HG02938 (cell line): ENCODE measurements around the gene FAM78B.
A peak's percentile ranks its signal among the peaks of the same experiment; 100 is the strongest.

ENCODE experiments used
- ATAC-seq: cut with Tn5 transposase; IDR thresholded peaks from one replicate; pipeline ENCODE4 v1.9.1; 2021; ENCODE audit warnings: mild to moderate bottlenecking, moderate library complexity; ENCODE audit not compliant: unreplicated experiment

FAM78B gene

DNA sequence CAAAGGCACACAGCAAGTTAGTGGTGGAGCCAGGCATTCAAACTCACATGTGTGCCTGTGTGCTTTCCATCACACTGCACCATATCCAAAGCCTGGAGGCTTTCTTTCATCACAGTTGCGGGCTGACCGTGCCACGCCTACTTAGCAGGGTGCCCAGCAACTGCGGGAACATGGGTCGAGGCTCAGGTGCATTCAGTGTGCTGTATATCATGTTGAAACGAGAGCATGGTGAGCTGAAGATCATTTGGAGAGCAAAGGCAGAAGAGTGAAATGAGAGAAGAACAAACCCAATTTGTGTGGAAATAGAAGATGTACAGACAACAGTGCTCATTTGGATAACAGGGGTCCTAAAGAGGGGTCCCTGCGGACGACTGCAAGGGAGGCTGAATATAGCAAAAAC is 46.5 kb downstream of the FAM78B start:
- no peak for ATAC-seq

GRCh38 chr1:166119471-166119965 is 47.3 kb downstream of the FAM78B start:
- no peak for ATAC-seq

GRCh38 chr1:166117776-166118175 is 49.0 kb downstream of the FAM78B start:
- ATAC-seq: no peak

GRCh38 chr1:166116026-166116425 is 50.8 kb downstream of the FAM78B start:
- ATAC-seq: no peak

DNA sequence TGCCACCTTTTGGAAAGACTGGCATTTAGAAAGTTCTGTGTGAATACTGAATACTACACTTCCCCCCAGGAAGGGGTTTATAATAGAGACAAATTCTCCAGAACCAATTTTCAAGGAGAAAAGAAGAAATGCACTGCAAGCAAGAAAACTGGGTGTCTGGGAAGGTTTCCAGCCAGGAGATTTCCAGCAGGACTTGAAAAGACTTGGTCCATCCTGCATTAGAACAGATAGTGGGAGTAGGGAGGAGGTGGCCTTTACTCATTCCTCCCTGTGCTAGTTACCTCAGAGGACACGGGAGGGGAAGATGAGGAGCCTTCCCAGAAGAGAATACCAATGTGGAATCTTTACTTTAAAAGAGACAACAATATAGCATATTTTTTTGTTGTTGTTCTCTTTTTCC is 52.4 kb downstream of the FAM78B start:
- no peak for ATAC-seq

DNA sequence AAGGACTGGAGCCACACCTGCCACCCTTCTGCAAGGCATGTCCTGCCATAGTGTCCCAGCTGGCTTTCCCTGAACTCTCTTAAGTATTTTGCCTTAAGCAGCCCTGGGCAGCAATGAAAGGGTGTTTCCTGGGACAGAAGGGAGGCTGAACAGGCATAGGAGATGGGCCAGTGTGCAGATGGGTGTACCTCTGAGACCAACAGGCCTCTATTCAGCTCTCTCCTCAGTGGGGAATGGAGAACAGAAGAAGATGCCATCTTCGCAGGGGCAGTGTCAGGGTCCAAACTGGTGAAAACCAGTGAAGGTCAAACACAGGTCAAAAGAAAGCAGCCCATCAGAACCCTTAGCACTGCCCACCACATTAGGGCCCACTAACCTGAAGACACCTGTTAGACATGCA is 53.2 kb downstream of the FAM78B start:
- ATAC-seq: no peak

DNA sequence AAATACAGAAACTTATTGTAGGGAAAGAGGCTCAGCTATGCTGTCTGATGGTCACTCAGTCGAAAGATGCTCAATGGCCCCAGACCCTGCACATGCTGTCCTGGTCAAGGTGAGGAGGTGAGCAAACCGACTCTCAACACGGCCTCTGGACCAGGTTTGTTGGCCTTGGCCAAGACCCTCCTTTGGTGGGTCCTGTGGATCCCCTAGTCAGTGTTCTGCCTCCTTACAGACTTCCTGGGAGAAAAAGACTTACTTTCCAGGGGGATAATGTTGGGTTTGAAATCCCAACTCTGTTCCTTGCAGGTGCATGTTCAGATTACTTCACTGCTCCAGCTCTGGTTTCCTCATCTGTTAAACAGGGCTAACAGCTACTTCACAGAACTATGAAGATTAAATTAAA is 53.8 kb downstream of the FAM78B start:
- no peak for ATAC-seq

- no peak for ATAC-seq
Measured at GRCh38 chr1:166112425-166112824, 54.4 kb downstream of the FAM78B start.

DNA sequence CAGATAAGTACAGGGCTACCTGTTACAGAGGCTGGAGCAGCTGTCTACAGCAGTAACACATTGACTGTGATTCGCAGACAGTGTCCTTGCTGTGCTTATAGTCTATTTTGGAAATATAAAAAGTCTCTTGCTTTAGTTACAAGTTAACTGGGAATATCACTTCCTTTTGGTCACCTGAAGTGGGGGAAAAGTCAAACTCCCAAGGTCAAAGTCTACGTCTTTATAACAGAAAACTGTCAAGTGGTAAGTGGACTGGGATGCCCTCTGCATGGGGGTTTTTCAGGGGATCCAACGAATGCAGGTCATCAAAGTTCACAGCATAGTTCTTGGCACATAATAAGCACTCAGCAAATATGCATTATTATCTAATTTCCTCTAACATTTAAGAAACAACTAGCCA is 55.4 kb downstream of the FAM78B start:
- ATAC-seq: no peak

DNA sequence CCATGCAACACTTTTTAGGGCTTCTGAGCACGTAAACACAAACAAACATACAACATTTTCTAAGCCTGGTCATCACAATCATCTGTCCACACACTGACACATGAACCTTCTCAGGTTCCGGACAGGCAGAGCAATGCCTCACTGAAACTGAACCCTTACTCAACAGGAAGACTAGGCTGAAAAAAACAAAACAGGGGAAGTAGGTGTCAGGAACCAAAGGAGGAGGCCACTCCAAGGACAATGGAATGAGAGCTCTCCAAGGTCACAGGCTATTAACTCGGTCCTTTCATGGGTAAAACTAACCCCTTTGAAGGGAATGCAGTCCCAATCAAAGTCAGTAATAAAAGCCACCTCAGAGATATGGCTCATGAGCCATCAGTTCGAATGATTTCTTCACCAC is 76.6 kb downstream of the FAM78B start:
- no peak for ATAC-seq

DNA sequence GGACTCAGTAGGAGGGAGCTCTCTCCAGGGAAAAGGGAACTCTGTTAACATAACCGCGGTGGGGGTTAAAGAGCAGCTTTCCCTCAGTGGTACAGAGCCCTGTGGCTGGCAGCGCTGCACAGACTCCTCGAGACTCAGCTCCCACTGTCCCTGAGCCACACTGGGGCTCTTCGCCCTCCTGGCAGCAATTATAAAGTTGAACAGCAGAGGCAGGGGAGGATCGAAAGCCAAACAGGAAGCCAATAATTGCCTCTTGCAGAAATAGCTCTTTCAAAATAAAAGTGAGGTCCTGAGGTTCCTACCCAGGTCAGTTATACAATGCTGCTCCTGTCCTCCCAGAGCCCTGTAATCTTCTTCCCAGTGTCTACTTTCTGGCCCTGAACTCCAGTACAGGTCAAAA is 77.0 kb downstream of the FAM78B start:
- ATAC-seq: peak; percentile 82

- ATAC-seq: no peak
Measured at GRCh38 chr1:166088572-166088955, 78.2 kb downstream of the FAM78B start.

DNA sequence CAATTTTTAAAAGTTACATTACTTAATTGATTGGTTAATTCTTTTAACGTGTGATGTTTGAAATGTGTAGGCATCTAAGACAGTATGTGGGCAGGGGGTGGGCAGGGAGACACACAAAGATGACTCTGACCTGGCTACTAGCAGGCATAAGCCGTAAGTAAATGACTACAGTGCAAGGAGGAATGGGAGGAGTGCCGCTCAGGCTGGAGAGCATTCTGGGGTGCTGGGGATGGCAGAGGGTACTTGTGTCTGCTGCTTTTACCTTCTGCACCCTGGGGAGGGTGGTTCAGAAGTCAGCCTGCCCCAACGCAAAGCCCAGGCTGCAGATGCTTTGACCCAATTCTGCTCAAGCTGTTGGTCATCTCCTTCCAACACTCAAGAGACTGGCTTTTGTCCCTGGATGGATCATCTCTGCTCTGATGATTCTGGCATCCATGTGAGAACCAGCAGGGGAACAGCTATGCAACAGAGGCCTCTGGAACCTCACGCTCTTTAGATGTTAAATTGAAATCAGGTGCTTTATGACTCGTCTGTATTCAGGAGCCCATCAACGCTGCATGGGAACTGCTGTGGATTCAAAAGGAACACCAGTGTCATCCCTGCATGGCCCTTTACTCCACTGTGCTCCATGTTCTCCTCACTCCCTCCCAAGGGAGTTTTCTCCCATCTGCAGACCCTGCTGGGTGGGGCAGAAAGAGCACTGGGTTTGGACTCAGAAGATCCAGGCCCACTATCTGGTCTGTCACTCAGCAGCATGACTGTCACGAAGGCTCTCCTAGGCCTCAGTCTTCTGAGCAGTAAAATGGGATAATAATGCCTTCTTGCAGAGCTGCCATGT is 78.8 kb downstream of the FAM78B start:
- ATAC-seq: no peak

DNA sequence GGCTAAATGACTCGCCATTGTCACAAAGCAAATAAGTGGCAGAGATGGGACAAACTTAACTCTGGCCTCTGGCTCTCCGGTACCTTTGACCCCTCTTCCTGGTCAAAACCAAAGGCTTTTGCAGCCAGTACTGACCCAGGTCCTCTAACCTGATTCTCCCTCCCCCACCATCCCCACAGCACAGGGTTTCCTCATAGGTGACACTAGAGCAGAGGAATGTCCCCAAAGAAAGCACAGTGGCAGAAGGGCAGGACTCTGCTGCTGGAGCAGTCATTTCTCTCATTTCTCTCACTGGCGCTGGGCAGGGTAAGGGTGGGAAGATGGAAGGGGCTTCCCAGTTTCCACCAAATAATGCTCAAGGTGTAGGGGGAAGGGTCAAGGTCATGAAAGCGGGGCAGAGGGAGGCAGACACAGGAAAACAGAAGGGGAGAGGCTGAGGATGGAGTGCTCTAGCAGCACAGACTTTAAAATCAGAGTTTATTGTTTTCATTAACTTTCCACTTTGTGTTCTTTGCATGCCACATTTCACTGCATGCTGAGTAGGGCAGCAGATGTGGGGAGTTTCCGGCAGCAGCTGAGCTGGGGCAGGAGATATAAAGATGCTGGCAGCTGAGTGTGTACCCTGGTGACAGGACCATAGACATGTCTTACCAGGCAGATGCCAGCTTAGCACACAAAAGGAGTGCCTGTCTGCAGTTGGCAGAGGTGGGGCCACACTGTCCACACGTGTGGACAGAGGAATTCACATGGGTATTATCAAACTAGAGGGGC is 80.5 kb downstream of the FAM78B start:
- no peak for ATAC-seq

DNA sequence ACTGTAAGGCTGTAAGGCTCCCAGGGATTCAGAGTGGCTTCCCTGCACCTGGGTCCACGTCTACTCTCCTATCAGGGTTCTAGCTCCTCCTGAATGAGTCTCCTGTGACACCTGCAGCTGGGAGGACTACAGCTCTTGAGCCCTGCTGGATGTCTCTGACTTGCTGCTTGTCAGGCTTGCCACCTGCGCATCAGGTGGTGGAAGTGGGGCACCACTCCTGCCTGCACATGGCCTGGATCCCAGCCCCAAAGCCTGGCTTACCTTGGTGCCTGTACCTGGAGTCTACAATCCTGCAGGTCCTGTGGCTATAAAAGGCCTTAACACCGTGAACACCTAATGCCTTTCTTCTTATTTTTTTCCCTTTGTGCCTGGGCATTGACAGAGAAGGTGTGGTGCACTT is 82.2 kb downstream of the FAM78B start:
- no peak for ATAC-seq

DNA sequence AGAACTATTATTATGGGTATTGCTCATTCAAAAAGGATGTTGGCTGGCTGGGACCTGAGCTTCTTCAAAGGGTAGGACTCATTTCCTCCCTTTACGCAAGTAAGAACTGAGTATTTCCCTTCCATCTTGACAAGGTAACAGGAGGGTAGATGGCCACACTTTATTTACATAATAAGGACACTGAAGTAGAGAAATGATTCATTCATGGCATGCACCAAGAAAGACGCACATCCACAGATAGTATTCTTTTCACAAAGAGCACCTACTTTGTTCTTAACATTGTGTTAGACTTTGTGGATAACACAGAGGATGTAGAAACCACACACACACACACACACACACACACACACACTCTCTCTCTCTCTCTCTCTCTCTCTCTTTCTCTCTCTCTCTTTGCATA is 82.9 kb downstream of the FAM78B start:
- peak; percentile 81 for ATAC-seq

DNA sequence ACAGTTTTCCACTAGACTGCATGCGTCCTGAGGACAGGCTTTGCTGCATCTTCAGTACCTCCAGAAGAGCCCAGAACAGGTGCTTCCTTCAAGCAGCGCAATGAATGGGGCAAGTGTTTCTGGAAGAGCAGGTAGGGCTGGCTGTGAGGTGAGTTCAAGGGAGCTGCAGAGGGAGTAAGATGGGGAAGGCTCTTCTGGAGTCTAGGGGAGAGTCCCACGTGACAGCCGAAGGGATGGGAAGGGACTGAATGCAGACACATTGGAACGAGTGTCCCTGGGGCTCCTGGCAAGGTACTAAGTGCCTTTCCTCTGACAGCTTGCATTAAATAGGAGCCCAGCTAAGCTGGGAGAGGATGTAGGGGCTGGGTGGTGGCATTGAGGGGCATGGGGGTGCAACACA is 84.2 kb downstream of the FAM78B start:
- no peak for ATAC-seq

GRCh38 chr1:166080967-166081870 is 85.6 kb downstream of the FAM78B start:
- ATAC-seq: no peak

DNA sequence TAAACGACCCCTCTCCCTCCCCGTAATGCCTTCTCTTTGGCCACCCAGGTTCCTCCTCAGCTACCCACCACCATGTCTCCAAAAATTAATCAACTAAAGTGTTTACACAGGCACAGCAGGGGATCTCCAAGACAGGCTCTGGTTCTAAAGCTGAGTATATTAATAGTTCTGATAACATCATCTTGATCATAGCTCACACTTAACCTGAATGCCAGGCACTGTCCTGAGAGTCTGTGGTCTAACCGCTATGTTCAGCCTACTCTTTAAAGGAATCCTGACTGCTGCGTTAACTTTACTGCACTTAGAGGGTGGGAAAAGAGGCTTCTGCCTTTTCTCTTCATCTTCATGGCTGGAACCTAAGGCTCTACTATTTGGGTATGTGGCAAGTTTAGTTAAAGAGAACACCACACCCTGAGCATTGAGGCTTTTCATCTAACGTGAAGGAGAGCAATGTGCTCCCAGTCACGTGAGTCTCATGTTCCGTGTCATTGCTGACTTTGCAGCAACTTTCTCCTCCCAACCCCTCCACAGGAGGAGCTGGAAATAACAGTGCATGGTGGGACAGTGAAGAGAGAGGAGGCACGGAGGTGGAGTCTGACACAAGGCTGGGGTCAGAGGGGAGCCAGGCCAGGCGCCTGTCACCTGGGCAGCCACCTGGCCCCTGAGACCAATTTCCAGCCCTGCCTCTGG is 86.4 kb downstream of the FAM78B start:
- no peak for ATAC-seq

GRCh38 chr1:166079276-166079675 is 87.5 kb downstream of the FAM78B start:
- ATAC-seq: no peak

GRCh38 chr1:166073489-166073888 is 93.3 kb downstream of the FAM78B start:
- no peak for ATAC-seq
